T-helper 1 cell (primary cell): Measurements from ENCODE around the gene RAB44.
"Not testable (repeated sequence)": the region's sequence is repeated elsewhere in the genome, so short reads cannot be mapped to it uniquely, and the experiment has no call there.

Experiments
- DNase-seq, 5 donors: peaks; one replicate each; pipeline ENCODE4 v3.0.0-alpha.2; 2012 to 2020

RAB44 gene

DNA sequence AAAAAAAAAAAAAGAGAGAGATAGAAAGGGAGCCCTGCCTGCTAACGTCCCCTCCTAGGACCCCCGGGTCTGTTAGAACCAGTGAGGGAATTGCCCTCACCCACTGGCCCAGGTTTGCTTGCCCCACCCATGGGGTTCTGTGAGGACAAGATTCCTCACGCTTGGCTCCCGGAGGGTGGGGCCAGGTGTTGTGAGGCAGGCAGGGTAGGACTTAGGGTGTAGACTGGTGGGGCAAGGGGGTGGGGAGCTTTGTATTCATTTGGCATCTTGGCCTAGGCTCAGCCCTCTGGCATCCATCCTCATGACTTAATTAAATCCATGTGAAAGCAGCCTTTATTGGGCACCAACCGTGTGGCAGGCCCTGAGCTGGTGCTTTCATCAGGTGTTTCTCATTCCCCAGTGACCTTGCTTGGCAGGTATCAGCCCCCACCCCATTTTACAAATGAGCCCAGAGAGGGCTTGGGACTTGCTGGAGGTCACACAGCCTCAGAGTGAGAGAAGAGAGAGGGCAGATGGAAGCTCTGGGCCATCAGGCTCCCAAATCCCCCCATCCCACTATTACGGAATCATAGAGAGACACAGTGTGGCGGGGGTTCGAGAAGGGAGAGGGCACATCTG, 19.0 kb downstream of the RAB44 start:
- no peak for DNase-seq

GRCh38 chr6:36717231-36717825, 19.7 kb downstream of the RAB44 start:
- no peak for DNase-seq

- no peak for DNase-seq
Observed at GRCh38 chr6:36717871-36718540, 20.4 kb downstream of the RAB44 start.

- no peak for DNase-seq
Observed at GRCh38 chr6:36718560-36718959, 20.9 kb downstream of the RAB44 start.

DNA sequence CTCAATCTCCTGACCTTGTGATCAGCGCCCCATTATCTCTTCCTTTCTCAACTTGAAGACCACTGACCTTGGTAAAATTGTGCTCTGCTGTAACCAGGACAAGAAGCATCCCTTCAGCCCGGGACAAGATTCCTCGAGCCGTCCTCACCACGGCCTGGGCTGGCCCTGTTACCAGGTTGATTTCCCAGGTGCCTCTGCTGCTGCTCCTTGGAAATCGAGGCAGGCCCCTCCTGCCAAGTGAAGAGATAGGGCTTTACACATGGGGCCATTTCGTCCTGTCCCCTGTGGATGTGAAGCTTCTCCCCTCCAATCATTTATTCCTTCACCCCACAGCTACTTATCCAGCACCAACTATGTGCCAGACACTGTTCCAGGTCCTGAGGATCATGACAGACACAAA, 21.5 kb downstream of the RAB44 start:
- DNase-seq = no peak

DNA sequence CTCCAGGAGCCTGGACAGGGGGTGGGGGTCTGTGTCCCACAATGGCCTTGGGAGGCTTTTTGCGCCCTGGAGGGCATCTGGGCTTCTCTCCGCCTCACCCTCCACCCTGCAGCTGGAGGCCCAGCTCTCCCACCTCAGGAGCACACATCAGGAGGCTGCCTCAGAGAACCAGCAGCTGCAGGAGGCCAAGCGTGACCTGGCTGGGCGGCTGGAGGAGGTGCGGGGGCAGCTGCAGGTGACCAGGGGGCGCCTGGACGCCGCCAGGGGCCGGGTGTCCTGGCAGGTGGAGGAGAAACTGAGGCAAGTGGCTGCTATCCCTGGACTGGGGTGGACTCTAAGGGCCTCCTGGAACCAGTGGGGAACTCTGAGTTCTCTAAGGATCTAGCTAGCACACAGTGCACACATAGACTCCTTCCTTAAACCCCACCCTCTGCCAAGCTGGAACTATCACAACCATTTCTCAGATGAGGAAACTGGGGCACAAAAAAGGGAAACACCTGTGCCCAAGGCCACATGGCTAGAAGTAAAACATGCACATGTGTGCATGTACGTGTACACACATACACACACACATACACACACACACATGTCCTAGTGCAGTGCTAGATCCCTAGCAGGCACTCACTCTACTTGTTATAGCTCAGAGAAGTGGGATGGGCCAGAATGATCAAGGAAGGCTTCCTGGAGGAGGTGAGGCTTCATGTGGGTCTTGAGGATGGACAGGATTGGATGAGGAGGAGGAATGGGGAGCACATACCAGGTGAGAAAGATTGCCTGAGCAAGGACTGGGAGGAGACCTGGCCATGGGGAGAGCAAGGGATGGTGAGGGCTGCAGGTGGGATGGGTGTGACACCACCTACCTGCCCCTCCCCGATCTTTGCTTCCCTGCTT, 22.9 kb downstream of the RAB44 start:
- no peak for DNase-seq

DNA sequence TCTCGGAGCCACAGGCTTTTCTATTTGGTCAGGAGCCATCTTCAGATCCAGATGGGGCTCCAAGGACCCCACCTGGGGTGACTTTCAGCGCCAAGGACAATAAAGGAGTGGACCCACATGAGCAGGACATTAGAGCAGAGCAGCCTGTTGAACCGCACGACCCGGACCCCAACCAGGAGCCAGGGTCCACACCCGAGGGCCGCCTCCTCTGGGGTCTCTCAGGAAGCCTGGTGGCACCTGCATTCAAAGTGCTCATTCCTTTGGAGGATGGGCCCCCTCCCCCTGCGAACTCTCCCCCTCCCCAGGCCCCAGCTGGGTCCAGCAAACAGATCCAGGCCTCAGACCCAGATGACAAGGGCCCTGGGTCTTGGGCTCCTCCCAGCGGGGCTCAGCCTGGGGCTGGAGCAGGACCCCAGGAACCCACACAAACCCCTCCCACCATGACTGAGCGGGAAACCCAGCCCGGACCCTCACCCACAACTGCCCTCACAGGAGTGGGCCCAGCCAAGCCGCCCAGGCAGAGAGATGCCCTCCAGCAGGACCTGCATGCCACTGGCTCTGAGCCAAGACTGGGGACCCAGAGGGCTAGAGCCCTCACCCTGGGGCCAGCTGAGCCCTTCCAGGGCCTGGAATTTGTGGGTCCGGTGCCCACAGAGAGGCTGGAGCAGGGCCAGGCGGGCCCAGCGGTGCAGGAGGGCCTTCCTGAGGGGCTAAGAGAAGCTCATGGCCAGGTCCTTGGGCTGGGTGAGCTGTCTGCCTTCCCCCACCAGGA, 23.9 kb downstream of the RAB44 start:
- DNase-seq = no peak

DNA sequence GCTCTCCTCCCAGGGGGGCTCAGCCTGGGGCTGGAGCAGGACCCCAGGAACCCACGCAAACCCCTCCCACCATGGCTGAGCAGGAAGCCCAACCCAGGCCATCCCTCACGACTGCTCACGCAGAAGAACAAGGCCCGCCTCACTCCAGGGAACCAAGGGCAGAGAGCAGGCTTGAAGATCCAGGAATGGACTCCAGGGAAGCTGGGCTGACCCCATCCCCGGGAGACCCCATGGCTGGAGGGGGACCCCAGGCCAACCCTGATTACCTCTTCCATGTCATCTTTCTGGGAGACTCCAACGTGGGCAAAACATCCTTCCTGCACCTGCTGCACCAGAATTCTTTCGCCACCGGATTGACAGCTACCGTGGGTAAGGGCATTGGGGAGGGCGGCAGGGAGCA, 24.7 kb downstream of the RAB44 start:
- DNase-seq = no peak

DNA sequence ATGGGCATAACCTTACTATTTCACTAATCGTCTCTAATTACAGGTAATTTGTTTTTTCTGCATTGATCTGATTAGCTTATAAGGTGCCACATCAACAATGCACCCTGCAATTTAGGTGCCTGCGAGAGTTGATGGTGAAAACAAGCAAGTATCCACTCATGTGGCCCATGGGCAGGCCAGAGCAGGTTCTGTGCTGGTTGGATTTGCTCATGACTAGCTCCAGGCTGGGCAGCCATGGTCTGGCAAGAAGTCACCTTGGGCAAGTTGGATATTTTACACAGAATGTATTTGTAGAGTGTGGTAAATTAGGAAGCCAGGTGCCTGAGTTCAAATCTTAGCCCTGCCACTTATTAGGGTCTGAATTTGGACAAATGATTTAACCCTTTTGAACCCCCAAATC, 25.3 kb downstream of the RAB44 start:
- DNase-seq = no peak

GRCh38 chr6:36723992-36724391, 26.4 kb downstream of the RAB44 start:
- DNase-seq = not testable (repeated sequence)

DNA sequence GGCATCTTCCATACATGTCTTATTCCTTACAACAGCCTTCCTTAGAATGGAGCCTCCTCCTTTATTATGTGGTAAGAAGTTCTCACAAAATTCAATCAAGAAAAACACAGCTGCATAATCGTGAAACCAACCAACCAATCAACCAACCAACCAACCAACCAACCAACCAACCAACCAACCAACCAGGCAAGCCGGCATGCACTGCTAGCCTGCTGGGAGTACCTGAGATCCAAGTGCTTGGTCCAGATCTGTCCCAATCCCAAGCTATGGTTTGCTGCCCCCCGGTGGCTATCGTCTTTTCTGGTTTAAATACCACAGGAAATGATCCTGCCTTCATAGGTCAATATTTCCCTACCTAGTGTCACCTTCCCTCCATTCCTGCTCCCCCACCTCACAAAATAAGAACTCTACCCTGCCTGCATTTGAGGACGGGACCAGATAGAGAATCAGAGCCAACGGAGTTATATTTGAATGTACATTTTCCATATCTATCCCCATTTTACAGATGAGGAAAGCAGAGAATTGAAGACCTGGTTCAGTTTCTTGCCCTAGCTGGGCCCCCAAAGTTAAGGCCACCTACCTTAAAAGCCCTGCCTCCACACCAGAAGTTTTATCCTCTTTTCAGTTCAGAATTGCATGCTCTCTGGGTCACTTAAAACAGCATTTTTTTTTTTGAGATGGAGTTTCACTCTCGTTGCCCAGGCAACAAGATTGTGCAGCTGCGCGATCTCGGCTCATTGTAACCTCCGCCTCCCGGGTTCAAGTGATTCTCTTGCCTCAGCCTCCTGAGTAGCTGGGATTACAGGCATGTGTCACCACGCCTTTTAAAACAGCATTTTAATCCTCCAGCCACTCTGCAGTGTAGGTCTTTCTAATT, 27.1 kb downstream of the RAB44 start:
- DNase-seq = peak in 2 of 5 donors; percentile 23 to 42

- DNase-seq = no peak
Observed at GRCh38 chr6:36725581-36725980, 28.0 kb downstream of the RAB44 start.

DNA sequence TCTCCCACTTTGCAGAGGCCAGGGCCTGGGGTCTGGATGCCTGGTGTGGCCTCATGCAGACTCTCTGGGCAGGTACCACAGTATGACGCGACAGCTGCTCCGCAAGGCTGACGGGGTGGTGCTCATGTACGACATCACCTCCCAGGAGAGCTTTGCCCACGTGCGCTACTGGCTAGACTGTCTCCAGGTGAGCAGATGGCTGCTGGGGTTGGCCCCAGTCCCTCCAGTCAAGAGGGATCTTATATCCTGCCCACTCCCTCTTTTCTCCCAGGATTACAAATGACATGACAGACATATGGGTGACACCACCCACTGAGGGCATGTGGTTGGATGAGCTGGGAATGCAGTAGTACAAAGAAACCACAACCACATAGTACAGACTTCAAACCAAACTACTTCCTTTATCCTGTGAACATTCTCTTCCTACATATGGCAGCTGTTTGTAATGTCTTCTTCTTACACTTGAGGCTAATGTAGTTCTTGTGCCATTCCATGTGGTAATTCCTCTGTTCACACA, 29.9 kb downstream of the RAB44 start:
- DNase-seq = no peak

GRCh38 chr6:36728289-36729160, 30.9 kb downstream of the RAB44 start:
- no peak for DNase-seq

GRCh38 chr6:36729161-36729524, 31.5 kb downstream of the RAB44 start:
- DNase-seq = no peak

DNA sequence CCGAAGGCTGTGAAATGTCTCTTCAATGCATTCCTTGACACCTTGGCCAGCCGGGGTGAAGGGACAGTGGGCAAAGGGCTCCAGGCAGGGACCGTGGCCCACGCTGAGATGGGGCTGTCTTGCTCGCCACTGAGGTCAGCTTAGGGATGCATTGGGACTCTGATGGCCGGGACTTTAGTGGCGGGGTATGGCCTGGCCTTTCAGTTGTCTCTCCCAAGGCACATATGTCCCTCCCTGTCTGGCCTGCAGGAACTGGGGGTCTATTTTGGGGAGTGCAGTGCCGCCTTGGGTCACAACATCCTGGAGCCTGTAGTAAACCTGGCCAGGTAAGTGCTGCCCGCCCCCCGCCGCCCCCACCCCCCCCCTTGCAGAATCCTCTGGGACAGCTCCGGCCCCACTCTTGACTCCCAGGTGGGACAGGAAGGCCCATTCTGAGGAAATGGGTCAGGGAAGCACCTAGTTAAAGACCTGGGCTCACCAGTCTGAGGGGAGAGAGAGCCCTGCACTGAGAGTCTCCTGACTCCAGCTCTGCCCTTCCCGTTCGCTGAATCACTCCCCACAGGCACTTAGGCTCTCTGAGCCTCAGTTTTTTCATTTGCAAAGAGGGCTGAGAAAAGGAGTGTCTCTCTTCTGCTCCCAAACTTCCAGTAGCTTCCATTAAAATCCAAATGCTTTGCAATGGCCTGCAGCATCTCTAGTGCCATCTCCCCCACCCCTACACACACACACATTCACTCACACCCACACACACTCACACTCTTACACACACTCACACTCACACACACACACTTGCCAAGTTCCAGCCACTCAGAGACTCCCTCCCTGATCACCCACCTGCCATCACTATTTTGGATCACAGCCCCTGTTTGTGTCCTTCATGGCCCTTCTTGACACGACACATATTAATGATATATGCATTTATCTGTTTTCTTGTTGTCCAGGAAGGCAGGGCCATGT, 33.1 kb downstream of the RAB44 start:
- DNase-seq = no peak

DNA sequence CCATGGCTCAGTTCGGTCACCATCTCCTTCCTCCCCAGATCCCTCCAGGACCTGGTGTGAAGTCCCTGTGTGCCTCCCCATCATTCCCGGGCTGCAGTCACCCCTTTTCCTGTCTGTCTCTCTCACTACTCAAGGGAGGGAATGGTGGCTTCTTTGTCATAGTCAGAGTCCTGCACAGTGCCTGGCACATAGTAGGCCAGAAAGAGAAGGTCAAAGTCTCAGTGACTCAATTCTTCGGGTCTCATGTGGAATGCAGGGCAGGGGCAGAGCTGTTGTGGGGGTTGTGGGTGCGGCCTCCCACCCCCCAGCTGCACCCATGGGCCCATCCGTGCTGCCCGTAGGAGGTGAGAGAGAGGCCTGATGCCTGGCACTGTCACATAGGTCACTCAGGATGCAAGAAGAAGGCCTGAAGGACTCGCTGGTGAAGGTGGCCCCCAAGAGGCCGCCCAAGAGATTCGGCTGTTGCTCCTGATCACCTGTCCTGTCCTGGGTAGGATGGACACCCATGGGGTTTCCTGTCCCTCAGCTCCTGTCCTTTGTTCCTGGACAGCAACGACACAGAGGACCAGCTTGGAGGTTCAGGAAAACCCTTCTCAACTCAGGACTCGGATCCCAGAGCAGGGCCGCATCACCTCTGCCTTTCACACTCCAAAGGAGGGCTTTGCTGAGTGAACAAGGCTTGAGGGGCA, 34.1 kb downstream of the RAB44 start:
- DNase-seq = no peak

GRCh38 chr6:36733300-36733699, 35.7 kb downstream of the RAB44 start:
- no peak for DNase-seq
